ENCODE data around the gene CRELD2.

Gene CRELD2

GRCh38 chr22:49934160-49934890 is 15.9 kb downstream of the CRELD2 start:
- no peaks in the 10 kb centered on the region for H3K9me2 ChIP-seq (ENCODE audit: low read depth, low read length)
- no peak overlapping the region for H3K4me3 ChIP-seq (ENCODE audit: low read depth, low read length, poor library complexity, severe bottlenecking)
- H2AFZ ChIP-seq (ENCODE audit: low read length) = no peak overlapping the region
- no peak overlapping the region for H3K27ac ChIP-seq (ENCODE audit: low read depth, low read length, poor library complexity, severe bottlenecking)
- no peaks in the 10 kb centered on the region for H3K79me2 ChIP-seq (ENCODE audit: insufficient read depth, low read length)
- H3K27me3 ChIP-seq (ENCODE audit: insufficient read depth, low read length) = peaks cover 4% of the 10 kb centered on the region; the same call in 1 of the 2 replicates
- H3K36me3 ChIP-seq (ENCODE audit: insufficient read depth, low read length) = no peaks in the 10 kb centered on the region
- TF ChIP-seq CTCF (IDR thresholded peaks at IDR 0.05; ENCODE audit: low read length) (no peak), EZH2 (IDR thresholded peaks at IDR 0.05; ENCODE audit: borderline replicate concordance, low read length) (no peak)
- H3K9me3 ChIP-seq (ENCODE audit: low read length) = no peaks in the 10 kb centered on the region
- peak overlapping the region; percentile 20; the same call in 1 of the 2 replicates for H3K4me2 ChIP-seq (ENCODE audit: low read length)
- H3F3A ChIP-seq (ENCODE audit: insufficient read depth, low read length) = no peaks in the 10 kb centered on the region
- peaks cover 33% of the 10 kb centered on the region for H3K4me1 ChIP-seq (ENCODE audit: insufficient read depth, low read length, severe bottlenecking)
- H3K9ac ChIP-seq (ENCODE audit: low read length) = no peak overlapping the region
- no peaks in the 10 kb centered on the region for H4K20me1 ChIP-seq (ENCODE audit: insufficient read depth, low read length)

GRCh38 chr22:49934891-49935557 is 16.6 kb downstream of the CRELD2 start:
- Histone ChIP-seq H4K20me1 (ENCODE audit: insufficient read depth, low read length) (no peaks in the 10 kb centered on the region), H3K36me3 (ENCODE audit: insufficient read depth, low read length) (no peaks in the 10 kb centered on the region), H3K9ac (ENCODE audit: low read length) (no peak overlapping the region), H3K27ac (ENCODE audit: low read depth, low read length, poor library complexity, severe bottlenecking) (no peak overlapping the region), H3K9me2 (ENCODE audit: low read depth, low read length) (no peaks in the 10 kb centered on the region), H3K79me2 (ENCODE audit: insufficient read depth, low read length) (no peaks in the 10 kb centered on the region), H3K4me2 (ENCODE audit: low read length) (peak overlapping the region; percentile 20; the same call in 1 of the 2 replicates), H3K27me3 (ENCODE audit: insufficient read depth, low read length) (peaks cover 4% of the 10 kb centered on the region; the same call in 1 of the 2 replicates), H3K4me3 (ENCODE audit: low read depth, low read length, poor library complexity, severe bottlenecking) (peak overlapping the region; percentile 32), H3K4me1 (ENCODE audit: insufficient read depth, low read length, severe bottlenecking) (peaks cover 28% of the 10 kb centered on the region), H2AFZ (ENCODE audit: low read length) (no peak overlapping the region), H3K9me3 (ENCODE audit: low read length) (no peaks in the 10 kb centered on the region), H3F3A (ENCODE audit: insufficient read depth, low read length) (no peaks in the 10 kb centered on the region)
- no peak for TF ChIP-seq CTCF (IDR thresholded peaks at IDR 0.05; ENCODE audit: low read length)
- no peak for TF ChIP-seq EZH2 (IDR thresholded peaks at IDR 0.05; ENCODE audit: borderline replicate concordance, low read length)

- Histone ChIP-seq H3K9me2 (ENCODE audit: low read depth, low read length) (no peaks in the 10 kb centered on the region), H3K4me2 (ENCODE audit: low read length) (no peak overlapping the region), H3F3A (ENCODE audit: insufficient read depth, low read length) (no peaks in the 10 kb centered on the region), H3K9ac (ENCODE audit: low read length) (no peak overlapping the region), H3K27ac (ENCODE audit: low read depth, low read length, poor library complexity, severe bottlenecking) (no peak overlapping the region), H3K9me3 (ENCODE audit: low read length) (no peaks in the 10 kb centered on the region), H3K36me3 (ENCODE audit: insufficient read depth, low read length) (no peaks in the 10 kb centered on the region), H3K4me3 (ENCODE audit: low read depth, low read length, poor library complexity, severe bottlenecking) (no peak overlapping the region), H3K4me1 (ENCODE audit: insufficient read depth, low read length, severe bottlenecking) (peaks cover 22% of the 10 kb centered on the region), H3K79me2 (ENCODE audit: insufficient read depth, low read length) (no peaks in the 10 kb centered on the region), H4K20me1 (ENCODE audit: insufficient read depth, low read length) (no peaks in the 10 kb centered on the region), H3K27me3 (ENCODE audit: insufficient read depth, low read length) (peaks cover 8% of the 10 kb centered on the region; the same call in 1 of the 2 replicates), H2AFZ (ENCODE audit: low read length) (no peak overlapping the region)
- TF ChIP-seq CTCF (IDR thresholded peaks at IDR 0.05; ENCODE audit: low read length) (no peak), EZH2 (IDR thresholded peaks at IDR 0.05; ENCODE audit: borderline replicate concordance, low read length) (no peak)
Measured at GRCh38 chr22:49935561-49935960, 17.1 kb downstream of the CRELD2 start.

Data from OCI-LY1 (cell line).